H1 (cell line): Measurements from ENCODE around the gene PROX2. TPM values are rescaled to one million over a fixed set of nuclear protein-coding genes. Genes with fewer than 3 reads are reported as not detected.

Experiments
- CTCF ChIP-seq, 3 experiments: IDR thresholded peaks; 1 replicate in 2 of 3; 2 replicates in 1 of 3; pipeline versions ENCODE4 v1.5.1 to v1.6.1; 2011; ENCODE audit warnings: low read length in 3 of 3, mild to moderate bottlenecking in 3 of 3, inconsistent platforms in 2 of 3, low read depth in 1 of 3, moderate library complexity in 1 of 3; ENCODE audit not compliant: insufficient read depth in 1 of 3; ENCODE audit errors: control extremely low read depth in 1 of 3
- SIN3A ChIP-seq, 2 experiments: IDR thresholded peaks in 1 of 2; conservative IDR thresholded peaks in 1 of 2; 2 replicates each; pipeline ENCODE4 v1.6.1; 2011 to 2012; ENCODE audit warnings: low read length in 2 of 2, improper control_type of control experiment in 1 of 2, low read depth in 1 of 2, mild to moderate bottlenecking in 1 of 2
- SIX5 ChIP-seq: IDR thresholded peaks from 2 replicates; pipeline ENCODE4 v1.6.1; 2011; ENCODE audit warnings: mild to moderate bottlenecking, low read depth, low read length
- SP2 ChIP-seq: IDR thresholded peaks from 2 replicates; pipeline ENCODE4 v1.6.1; 2012; ENCODE audit warnings: mild to moderate bottlenecking, low read length, inconsistent platforms
- TAF1 ChIP-seq: IDR thresholded peaks from 2 replicates; pipeline ENCODE4 v1.6.1; 2011; ENCODE audit warnings: mild to moderate bottlenecking, low read depth, low read length
- TEAD4 ChIP-seq: IDR thresholded peaks from 2 replicates; pipeline ENCODE4 v1.6.1; 2012; ENCODE audit warnings: low read depth, low read length, inconsistent platforms, mixed read lengths
- polyA plus RNA-seq, 7 experiments: library from polyadenylated mRNA; depleted of rRNA in 3 of 7; stranded (reverse) in 5 of 7; unstranded in 2 of 7; fragments of >200 nt in 5 of 7; fragments of 200-250 nt in 2 of 7; gene quantifications; 1 replicate in 5 of 7; 2 replicates in 1 of 7; 4 replicates in 1 of 7; pipeline versions ENCODE4 v1.2.1 to v1.2.3, GENCODE V29; 2011 to 2013; ENCODE audit warnings: missing spikeins in 2 of 7, mixed read lengths in 2 of 7
- total RNA-seq: library from RNA; stranded (reverse); fragmentation: NEBNext Ultra II Directional; extraction: Animal tissue kit (Norgen Biotek cat#: 25700); gene quantifications from 2 replicates; pipeline ENCODE4 v1.2.1, GENCODE V29; 2021

The PROX2 gene
- total and polyA plus RNA-seq, 2 of the 8 experiments (the other 6 are each of a cell fraction or from before 2014, with no cell fraction given) = 0.03 TPM; not detected in 1

- TF ChIP-seq CTCF (IDR thresholded peaks at IDR 0.05; ENCODE audit: control extremely low read depth in 1 of 3, insufficient read depth in 1 of 3, low read depth in 1 of 3, low read length in 3 of 3) (no peak), TEAD4 (no peak), TAF1 (no peak), SIX5 (no peak), SIN3A (conservative IDR thresholded peaks at IDR 0.05 in 1 of 2, IDR thresholded peaks at IDR 0.05 in 1 of 2; ENCODE audit: low read depth in 1 of 2, low read length in 2 of 2) (no peak), SP2 (no peak)
Observed at GRCh38 chr14:74855945-74856344, 20.0 kb downstream of the PROX2 start (continued).
